ENCODE measurements around the gene NPC1L1. TPM values are rescaled to one million over a fixed set of nuclear protein-coding genes. Genes with fewer than 3 reads are reported as not detected.
"Not testable (repeated sequence)": the region's sequence is repeated elsewhere in the genome, so short reads cannot be mapped to it uniquely, and the experiment has no call there.

The NPC1L1 gene
- total RNA-seq, 1 experiment from 2014 or later: not detected

GRCh38 chr7:44566680-44567079 is 25.6 kb upstream of the NPC1L1 start:
- no peak for DNase-seq (ENCODE audit: low read depth, low spot score)
- in situ Hi-C loops (cut with HindIII; ENCODE audit: low pct_unique_long_range_greater_than_20kb, low sequenced_read_pairs): no loop called here

DNA sequence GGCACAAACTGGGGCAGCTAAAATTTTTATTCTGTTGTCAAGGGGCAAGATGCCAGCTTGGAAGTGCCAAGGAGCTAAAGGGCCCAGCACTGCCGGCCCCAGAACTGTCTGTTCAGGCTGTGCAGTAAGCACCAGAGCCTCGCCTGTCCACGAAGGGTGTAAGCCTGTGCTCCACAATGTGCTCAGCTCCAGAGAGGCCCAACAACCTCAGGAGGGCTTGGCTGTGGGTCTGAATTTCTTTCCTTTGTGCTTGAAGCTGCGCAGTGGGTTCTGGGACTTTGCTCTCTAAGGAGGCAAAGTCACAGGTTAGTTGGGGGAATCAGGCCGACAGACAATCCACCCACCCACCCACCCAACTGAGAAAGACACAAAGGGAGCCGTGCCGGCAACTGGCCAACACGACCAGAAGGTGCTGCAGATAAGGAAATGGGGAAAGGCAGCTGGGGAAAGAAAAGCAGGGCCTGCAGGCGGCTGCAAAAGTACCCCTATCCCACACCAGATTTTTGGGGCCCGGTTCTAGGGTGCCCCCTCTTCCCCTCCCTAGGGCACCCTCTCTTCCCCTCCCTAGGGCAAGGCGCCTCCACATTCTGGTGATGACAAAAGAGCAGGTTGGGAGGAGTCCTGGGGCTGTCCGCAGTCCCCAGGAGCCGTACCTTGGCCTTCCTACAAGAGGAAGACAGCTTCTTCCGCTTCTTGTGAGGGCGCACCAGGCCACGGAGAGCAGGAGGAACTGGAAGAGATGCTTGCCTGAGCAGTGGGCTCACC is 24.8 kb upstream of the NPC1L1 start:
- in situ Hi-C loops (cut with HindIII; ENCODE audit: low pct_unique_long_range_greater_than_20kb, low sequenced_read_pairs): no loop called here
- no peak for DNase-seq (ENCODE audit: low read depth, low spot score)

DNA sequence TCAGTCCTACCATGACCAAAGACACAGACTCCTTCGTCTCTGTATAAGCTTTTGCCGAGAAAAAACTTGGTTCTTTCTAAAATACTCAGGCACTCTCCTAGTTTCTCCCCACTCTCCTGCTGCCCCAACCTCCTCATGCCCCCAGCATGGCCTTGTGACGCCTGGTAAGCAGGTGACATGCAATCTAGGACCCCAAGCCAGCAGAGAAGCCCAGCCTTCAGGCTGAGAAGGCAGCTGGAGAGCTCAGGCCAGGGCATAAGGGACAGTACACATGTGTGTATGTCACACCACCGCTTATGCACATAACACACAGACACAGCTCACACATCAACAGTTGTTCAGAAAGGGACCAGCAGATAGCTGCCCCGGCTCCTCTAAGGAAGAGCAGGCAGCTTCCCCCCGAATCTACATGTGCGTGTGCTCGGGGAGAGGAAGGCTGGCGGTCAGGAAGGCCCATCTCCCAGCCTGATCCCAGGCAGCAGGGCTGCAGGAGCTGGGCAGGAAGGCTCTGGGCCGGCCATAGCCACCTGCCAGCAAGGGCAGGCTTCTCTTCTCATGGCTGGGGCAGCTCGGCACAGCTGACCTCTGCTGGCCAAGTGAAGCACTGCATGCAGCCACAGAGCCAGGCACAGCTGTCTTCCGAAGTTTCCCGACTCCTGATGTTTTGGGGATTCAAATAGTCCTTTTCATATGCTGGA is 24.1 kb upstream of the NPC1L1 start:
- in situ Hi-C loops (cut with HindIII; ENCODE audit: low pct_unique_long_range_greater_than_20kb, low sequenced_read_pairs): no loop called here
- peak; percentile 82 for DNase-seq (ENCODE audit: low read depth, low spot score)

- no peak for DNase-seq (ENCODE audit: low read depth, low spot score)
- in situ Hi-C loops (cut with HindIII; ENCODE audit: low pct_unique_long_range_greater_than_20kb, low sequenced_read_pairs): no loop called here
Observed at GRCh38 chr7:44564606-44565005, 23.5 kb upstream of the NPC1L1 start.

- no peak for DNase-seq (ENCODE audit: low read depth, low spot score)
- in situ Hi-C loops (cut with HindIII; ENCODE audit: low pct_unique_long_range_greater_than_20kb, low sequenced_read_pairs): no loop called here
Observed at GRCh38 chr7:44563171-44563679, 22.1 kb upstream of the NPC1L1 start.

DNA sequence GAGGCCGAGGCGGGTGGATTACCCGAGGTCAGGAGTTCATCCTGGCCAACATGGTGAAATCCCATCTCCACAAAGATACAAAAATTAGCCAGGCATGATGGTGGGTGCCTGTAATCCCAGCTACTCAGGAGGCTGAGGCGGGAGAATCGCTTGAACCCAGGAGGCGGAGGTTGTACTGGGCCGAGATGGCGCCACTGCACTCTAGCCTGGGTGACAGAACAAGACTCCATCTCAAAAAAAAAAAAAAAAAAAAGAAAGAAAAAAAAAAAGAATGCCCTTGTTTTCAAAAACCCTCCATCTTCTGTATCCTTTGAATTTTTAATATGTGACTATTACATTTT is 21.5 kb upstream of the NPC1L1 start:
- DNase-seq (ENCODE audit: low read depth, low spot score): not testable (repeated sequence)

DNA sequence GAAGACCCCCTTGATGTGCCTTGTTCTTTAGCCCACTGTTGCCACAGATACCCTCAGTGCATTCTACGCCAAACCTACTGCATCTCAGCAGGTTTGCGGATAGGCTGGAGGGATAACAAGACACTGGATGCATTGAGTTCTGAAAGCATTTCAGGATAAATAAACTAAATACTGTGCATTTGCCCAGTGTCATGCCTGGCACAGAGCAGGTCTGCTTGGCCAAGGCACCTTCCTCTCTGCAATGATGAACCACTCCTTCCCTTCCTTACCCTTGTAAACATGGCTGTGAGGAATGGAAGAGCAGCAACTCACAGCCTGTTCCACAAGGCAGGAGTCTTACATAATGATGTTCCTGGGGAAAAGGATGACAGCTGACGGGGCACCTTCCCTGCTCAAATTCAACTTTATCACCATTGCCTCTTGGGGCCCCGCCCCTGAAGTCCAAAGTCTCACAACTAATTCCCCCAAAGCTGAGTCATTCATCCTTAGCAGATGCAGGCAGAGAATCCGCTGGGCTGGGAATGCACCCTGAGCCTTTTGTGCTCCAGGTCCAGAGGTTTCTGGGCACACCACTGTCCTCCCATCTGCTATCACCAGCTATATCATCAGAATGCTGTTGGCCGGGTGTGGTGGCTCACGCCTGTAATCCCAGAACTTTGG is 21.0 kb upstream of the NPC1L1 start:
- in situ Hi-C loops (cut with HindIII; ENCODE audit: low pct_unique_long_range_greater_than_20kb, low sequenced_read_pairs): no loop called here
- DNase-seq (ENCODE audit: low read depth, low spot score): no peak

More for the DNA sequence above, 21.5 kb upstream of the NPC1L1 start:
- in situ Hi-C loops (cut with HindIII; ENCODE audit: low pct_unique_long_range_greater_than_20kb, low sequenced_read_pairs): not testable (repeated sequence)

GRCh38 chr7:44561481-44561880 is 20.4 kb upstream of the NPC1L1 start:
- DNase-seq (ENCODE audit: low read depth, low spot score): no peak
- in situ Hi-C loops (cut with HindIII; ENCODE audit: low pct_unique_long_range_greater_than_20kb, low sequenced_read_pairs): no loop called here

GRCh38 chr7:44559485-44559884 is 18.4 kb upstream of the NPC1L1 start:
- no peak for DNase-seq (ENCODE audit: low read depth, low spot score)
- in situ Hi-C loops (cut with HindIII; ENCODE audit: low pct_unique_long_range_greater_than_20kb, low sequenced_read_pairs): no loop called here

DNA sequence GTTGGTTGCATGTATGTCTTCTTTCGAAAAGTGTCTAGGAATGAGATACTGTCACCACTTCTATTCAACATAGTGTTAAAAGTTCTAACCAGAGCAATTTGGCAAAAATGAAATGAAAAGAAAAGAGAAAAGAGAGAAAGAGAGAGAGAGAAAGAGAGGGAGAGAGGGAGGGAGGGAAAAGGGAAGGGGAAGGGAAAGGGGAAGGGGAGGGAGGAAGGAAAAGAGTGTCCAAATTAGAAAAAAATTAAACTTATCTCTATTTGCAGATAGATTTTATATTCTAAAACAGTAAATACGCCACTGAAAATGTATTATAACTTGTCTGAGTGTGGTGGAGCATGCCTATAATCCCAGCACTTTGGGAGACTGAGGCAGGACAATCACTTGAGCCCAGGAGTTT is 16.4 kb upstream of the NPC1L1 start:
- no peak for DNase-seq (ENCODE audit: low read depth, low spot score)
- in situ Hi-C loops (cut with HindIII; ENCODE audit: low pct_unique_long_range_greater_than_20kb, low sequenced_read_pairs): no loop called here

DNA sequence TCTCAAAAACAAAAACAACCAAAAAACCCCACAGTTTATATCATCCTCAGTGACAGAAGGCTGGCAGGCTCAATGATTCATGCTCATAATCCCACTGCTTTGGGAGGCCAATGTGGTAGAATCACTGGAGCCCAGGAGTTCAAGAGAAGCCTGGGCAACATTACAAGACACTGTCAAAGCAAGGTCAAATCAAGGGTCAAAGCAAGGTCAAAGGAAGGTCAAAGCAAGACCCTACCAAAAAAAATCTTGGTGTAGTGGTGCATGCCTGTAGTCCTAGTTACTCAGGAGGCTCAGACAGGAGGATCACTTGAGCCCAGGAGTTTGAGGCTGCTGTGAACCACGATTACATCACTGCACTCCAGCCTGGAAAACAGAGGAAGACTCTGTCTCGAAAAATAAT is 14.2 kb upstream of the NPC1L1 start:
- in situ Hi-C loops (cut with HindIII; ENCODE audit: low pct_unique_long_range_greater_than_20kb, low sequenced_read_pairs): no loop called here
- no peak for DNase-seq (ENCODE audit: low read depth, low spot score)

- in situ Hi-C loops (cut with HindIII; ENCODE audit: low pct_unique_long_range_greater_than_20kb, low sequenced_read_pairs); DNase-seq (ENCODE audit: low read depth, low spot score): not testable (repeated sequence)
Observed at GRCh38 chr7:44552473-44553005, 11.4 kb upstream of the NPC1L1 start.

- no peak for DNase-seq (ENCODE audit: low read depth, low spot score)
- in situ Hi-C loops (cut with HindIII; ENCODE audit: low pct_unique_long_range_greater_than_20kb, low sequenced_read_pairs): no loop called here
Observed at GRCh38 chr7:44549457-44549856, 8.3 kb upstream of the NPC1L1 start.

GRCh38 chr7:44548893-44549292 is 7.8 kb upstream of the NPC1L1 start:
- in situ Hi-C loops (cut with HindIII; ENCODE audit: low pct_unique_long_range_greater_than_20kb, low sequenced_read_pairs): no loop called here
- DNase-seq (ENCODE audit: low read depth, low spot score): no peak

DNA sequence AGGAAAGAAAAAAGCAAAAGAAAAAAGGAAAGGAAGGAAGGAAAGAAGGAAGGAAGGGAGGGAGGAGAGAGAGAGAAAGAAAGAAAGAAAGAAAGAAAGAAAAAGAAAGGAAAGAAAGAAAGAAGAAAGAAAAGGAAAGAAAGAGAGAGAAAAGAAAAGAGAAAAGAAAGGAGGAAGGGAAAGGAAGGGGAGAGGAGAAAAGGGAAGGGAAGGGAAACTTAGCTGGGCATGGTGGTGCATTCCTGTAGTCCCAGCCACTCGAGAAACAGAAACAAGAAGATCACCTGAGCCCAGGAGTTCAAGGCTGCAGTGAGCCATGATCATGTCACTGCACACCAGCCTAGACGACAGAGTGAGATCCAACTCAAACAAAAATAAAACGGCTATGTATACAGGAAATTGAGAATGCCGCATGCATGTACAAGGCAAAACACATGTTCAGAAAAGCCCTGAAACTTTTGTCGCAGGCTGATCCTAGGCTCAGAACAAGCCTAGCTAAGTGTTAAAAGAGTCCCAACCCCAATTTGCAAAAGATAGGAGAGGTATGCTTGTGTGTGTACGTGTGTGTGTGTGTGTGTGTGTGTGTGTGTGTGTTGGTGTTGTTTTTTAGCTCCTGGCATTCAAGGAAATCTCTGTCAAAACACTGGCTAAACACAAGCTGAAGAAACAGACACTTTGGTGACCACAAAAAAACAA is 6.6 kb upstream of the NPC1L1 start:
- no peak for DNase-seq (ENCODE audit: low read depth, low spot score)
- in situ Hi-C loops (cut with HindIII; ENCODE audit: low pct_unique_long_range_greater_than_20kb, low sequenced_read_pairs): no loop called here

DNA sequence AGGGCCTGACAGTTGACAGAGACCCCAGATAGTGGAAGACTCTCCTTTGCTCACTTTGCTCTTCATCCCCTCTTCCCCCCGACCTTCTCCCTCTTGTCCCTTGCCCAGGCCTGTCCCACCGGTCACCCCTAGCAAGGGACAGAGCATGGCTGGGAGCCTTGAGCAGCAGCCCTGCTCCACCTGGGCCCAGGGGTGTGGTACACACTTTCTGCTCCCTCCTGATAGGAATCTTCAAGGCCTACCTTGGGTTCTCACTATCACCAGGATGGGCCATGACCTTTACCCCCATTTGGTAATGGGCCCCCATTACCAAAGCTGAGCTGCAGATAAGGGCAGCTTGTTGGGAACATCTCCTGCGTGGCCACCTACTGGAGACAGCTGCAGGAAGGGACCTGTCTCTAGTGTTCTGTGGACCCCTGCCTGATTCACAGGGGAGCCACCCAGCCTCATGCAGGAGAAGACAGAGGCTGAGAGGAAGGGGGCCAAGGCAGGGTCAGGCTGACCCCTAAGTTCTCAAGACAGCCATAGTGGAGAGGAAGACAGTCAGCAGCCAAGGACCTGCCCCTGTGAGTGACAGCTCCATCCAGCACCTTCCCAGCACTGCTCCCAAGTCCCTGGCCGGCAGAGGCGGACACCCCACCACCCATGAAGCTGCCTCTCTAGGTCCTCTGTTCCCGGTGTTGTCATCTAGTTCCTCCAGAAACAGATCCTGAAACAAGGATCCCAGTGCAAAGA is 913 bp upstream of the NPC1L1 start:
- DNase-seq (ENCODE audit: low read depth, low spot score): no peak
- in situ Hi-C loops (cut with HindIII; ENCODE audit: low pct_unique_long_range_greater_than_20kb, low sequenced_read_pairs): no loop called here

DNA sequence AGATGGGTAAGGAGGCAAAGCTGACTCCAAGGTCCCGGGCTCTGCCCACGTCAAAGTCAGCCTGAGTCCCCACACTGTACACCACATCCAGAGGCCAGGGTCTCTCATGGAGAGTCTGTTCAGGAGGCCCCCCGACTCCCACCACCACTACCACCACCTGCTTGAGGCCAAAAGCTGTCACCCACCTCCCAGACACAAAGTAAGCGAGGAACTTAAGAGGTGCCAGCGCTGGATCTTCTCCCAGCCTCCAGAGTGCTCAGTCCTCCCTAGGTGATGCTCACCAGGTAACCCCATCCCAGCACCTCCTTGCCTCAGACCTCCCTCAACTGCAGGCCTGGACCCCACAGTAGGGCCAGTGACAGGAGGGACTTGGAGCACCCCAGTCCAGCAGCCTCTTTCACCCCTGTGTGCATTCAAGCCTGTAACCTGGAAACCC is 520 bp downstream of the NPC1L1 start:
- in situ Hi-C loops (cut with HindIII; ENCODE audit: low pct_unique_long_range_greater_than_20kb, low sequenced_read_pairs): no loop called here

More for the DNA sequence above, 520 bp downstream of the NPC1L1 start:
- DNase-seq (ENCODE audit: low read depth, low spot score): no peak
